HG03378 (cell line): Measurements from ENCODE around the gene SYTL2.

Source experiments
- ATAC-seq: cut with Tn5 transposase; IDR thresholded peaks from one replicate; pipeline ENCODE4 v1.9.1; 2021; ENCODE audit warnings: mild to moderate bottlenecking, moderate library complexity; ENCODE audit not compliant: unreplicated experiment

The SYTL2 gene

GRCh38 chr11:85826116-85826855 lies 15.3 kb upstream of the SYTL2 start:
- peak; percentile 51 for ATAC-seq

DNA sequence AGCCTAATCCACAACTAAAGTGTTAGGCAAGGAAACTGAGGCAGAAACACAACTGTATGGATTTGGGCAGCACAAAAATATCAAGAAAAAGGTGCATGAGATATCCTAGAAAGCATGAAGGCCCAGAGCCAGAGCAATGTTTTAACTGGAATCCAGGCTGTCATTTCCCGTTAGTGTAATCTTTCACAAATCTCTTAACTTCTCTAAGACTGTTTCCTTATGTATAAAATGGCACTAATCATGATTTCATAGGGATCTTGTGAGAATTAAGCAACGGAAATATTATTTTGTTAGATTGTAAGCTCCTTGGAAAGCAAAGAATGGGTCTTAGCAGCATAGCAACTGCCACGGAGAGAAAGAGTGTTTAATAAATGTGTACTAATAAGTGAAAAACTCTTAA lies 14.7 kb upstream of the SYTL2 start:
- ATAC-seq: no peak

DNA sequence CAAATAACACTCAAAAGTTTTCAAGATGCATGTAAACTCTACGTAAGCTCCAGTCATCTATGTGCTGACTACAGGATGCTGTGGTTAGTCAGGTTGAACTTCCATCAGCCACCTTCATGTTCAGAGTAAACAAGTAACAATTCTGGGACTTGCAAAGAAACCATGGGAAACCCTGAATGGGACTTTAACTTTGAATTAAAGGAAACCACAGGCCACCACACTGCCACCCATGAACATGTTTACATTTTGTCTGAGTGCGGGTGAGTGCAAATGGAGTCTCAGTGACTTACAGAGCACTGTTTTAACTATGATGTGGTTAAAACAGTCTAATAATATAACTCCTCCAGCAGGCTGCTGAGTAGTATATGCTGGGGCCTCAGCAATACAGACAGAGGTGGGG lies 12.9 kb upstream of the SYTL2 start:
- ATAC-seq: no peak

DNA sequence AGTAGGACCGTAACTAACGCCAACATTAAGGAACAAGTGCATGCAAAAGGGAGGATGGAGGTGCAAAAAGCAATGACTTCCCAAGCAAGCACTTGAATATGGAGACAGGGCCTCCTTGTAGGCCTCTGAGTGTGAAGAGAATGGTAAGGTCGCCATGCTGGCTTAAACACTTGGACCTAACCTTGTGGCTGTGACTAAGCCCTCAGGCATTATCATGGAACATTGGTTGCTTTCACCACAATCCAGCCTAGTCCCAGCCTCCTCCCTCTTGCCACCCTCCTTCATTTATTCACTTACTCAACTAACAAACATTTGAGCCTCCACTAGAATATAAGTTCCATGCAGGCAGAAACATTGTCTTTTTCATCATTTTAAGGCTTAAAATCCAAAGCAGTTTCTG lies 11.9 kb upstream of the SYTL2 start:
- no peak for ATAC-seq

DNA sequence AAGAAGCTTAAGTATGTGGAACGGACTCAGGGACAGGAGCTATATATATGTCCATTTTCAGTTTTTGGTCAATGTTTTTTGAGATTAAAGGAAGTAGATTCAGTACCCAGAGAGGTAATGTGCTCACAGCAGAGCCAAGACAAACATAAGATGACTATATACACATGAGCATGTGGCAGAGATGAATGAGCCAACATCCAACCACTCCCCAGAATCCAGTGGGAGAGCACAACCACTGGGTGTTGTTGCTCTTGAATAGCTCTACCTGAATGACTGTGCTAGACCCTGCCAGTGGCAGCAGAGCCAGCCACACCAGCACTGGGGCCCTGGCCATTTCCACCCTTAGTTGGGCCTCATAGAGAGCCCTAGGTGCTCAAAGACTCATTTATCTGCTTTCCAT lies 10.7 kb upstream of the SYTL2 start:
- ATAC-seq: no peak

DNA sequence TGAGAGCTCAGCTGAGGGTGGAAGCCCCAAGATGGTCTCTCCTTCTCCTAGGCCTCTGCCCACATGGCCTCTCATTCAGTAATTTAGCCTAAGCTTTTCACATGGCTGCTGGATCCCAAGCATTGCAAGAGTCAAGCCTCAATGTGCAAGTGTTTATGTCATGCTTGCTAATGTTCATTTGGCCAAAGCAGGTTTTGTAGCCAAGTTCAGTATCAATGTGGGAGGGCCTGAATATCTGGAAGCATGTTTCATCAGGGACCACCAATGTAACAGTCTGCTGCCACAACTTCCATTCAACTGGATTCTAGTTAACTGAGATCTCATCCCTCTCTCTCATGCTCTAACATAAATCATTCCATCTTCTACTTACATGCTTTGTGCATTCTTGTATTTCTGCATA lies 8.5 kb upstream of the SYTL2 start:
- ATAC-seq: no peak

DNA sequence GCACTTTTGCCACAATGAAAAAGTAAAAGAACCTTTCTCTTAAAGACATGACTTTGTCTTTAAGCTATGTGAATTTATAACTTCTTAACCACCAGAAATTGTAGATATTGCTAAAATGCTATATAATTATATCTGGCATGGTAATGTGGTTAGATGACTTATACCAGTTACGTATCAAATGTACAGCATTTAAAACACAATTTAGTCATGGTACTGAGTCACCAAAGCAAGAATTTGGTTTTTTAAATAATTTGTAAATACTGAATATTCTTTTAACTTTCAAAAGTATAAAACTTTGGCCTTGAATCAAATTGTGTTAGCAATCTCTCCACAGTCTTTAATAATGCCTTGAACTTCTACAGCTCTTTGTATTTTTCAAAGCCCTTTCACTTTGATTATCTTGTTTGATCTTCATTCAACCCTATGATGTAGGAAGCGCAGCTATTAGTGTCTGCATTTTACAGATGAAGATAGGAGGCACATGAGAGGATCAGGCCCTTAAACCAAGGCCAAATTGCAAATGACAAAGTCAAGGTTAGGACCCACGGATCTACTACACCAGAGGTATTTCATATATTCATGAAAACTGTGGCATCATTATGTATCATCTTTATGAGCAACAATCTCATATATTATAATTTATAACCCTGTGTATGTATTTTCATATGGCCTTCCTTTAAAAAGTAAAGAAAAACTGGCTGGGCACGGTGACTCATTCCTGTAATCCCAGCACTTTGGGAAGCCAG lies 4.4 kb upstream of the SYTL2 start:
- ATAC-seq: no peak

GRCh38 chr11:85813721-85814120 lies 2.8 kb upstream of the SYTL2 start:
- ATAC-seq: no peak

- ATAC-seq: no peak
Observed at GRCh38 chr11:85811624-85812023, 683 bp upstream of the SYTL2 start.

- ATAC-seq: no peak
Observed at GRCh38 chr11:85810521-85810870, 445 bp downstream of the SYTL2 start.

- ATAC-seq: no peak
Observed at GRCh38 chr11:85809863-85810262, 1.1 kb downstream of the SYTL2 start.

- ATAC-seq: peak; percentile 63
Observed at GRCh38 chr11:85809191-85809590, 1.8 kb downstream of the SYTL2 start.

DNA sequence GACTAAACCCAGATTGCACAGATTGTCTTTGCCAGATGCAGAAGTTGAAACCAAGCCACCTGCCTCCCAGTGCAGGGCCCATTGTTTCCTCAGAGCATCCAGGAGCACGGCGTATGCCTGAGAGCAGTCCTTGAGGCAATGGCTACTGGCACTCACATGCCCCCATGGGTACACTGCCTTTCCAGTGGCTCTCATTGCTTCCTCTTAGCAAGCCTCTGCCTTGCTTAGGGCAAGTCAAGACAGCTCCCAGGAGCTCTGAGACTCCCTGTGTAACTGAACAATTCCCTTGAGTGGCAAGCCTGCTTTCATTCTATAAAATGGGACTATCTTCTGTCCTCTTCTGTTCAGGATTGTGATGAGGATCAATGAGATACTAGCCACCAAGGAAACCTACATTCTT lies 4.1 kb downstream of the SYTL2 start:
- no peak for ATAC-seq

DNA sequence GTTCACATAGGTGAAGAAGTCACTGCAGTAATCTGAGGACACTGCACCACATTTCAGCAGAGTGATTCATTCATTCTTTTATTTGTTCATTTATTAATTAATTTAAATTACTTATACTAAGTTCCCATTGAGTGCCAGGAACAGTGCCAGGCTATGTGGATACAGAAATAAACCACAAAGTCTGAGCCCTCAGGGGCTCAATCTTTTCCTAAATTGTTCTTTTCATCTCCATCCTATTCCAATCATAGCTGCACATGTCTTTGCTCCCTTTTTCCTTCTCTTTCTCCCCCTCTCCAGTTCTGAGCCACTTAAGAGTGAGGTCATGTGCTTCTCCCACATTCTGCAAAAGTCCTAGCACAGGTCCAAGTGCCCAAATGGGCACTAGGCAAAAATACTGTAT lies 4.9 kb downstream of the SYTL2 start:
- no peak for ATAC-seq

DNA sequence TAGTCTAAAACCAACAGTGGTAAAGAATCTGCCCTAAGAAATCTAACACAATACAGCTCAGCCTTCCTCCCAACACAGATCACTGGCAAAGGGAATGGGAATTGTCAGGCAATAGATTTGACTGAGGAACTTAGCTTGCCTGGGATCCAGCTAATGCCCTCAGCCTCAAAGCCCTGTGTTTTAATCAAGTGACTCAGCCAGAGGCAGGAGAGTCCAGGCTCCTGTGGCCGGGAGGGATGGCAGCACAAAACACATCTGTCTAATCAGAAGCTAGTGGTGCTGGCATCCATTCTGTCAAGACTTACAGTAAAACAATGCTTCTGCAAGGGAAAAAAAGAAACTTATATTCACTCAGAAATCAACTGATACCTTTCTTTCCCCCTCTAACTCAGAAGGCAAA lies 5.6 kb downstream of the SYTL2 start:
- ATAC-seq: no peak

GRCh38 chr11:85803920-85804319 lies 7.0 kb downstream of the SYTL2 start:
- ATAC-seq: no peak

DNA sequence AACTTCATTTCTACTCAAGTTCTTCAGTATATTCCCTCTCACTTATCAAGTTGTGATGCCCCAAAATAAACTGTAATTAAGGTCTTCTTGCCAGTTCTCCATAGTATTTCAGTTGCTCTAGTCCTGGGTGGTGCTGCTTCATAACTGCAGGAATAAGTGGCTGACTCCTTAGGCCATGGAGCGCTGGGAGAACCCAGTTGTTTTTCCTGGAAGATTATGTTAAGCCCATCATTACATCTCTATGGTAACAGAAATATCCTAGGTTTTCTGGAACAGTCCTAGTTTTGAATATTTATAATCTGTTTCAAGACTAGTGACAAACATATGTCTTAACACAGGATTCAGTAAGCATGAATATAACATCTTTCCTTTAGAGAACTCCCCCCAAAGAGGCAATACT lies 7.6 kb downstream of the SYTL2 start:
- no peak for ATAC-seq

DNA sequence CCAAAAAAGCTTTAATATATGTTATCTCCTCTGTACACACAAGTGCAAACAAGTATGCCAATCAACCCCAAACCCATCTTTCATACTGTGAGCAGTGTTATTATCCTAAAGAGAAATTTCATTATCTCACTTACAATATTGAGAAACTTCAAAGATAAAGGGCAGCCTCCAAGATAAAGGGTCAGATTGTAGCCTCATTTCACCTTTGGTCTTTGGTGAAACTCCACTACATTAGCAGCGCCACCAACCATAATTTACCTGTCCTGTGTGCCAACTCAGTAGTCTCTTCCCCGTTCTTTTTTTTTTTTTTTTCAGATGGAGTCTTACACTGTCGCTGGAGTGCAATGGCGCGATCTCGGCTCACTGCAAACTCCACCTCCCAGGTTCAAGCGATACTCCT lies 9.4 kb downstream of the SYTL2 start:
- ATAC-seq: no peak

DNA sequence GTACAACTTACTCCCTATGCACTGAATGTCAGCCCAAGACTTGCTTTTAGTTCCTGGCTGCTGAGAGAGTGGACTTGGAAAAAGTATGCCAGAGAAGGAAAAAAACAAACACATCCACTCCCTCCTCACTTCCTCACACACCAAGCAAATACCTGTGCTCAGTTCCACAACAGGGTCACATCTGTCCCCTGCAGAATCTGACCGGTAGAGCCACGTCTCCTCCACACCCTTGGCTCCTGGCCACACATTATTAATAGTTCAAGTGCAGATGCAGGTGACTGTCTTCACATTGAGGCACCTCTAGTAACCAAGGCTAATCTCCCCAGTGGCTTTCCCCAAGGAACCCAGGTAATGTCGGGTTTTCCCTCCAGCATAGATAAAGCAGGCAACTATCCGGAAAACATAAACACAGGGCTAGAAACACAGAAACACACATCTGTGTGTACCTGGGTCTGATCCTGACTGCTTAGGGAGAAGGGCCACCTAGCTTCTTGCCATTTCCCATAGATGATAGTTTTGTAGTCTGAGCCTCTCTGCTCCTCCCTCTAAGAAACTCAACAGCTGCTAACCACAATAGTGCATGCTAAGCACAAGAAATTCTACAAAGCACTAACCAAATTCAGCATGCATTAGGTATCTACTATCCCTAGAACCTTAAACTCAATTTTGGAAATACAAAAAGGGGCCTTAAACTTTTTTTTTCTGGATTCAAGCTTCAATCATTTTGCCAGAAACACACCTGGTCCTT lies 10.2 kb downstream of the SYTL2 start:
- no peak for ATAC-seq

DNA sequence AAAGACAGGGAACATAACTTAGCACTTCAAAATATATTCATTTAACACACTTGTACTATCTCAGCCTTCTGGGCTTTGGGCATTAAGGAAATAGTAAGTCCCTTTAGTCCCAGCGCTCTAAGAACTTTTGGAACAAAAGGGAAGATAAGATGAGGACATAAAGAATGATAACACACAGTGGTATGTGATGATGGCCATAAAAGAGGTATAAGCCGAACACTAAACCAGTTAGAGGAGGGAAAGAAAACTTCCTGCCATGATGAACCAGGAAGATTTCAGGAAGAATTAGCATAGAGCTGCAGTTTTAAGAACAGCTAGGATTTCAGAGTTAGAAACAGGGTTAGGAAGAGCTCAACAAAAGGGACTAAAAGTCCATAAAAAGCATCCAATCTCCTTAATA lies 11.8 kb downstream of the SYTL2 start:
- ATAC-seq: no peak

GRCh38 chr11:85798361-85798760 lies 12.6 kb downstream of the SYTL2 start:
- ATAC-seq: no peak
